Endothelial cell (in vitro differentiated cells): ENCODE data around the gene TPST1. TPM values are rescaled to one million over a fixed set of nuclear protein-coding genes. Genes with fewer than 3 reads are reported as not detected.

Source experiments
- DNase-seq: peaks from one replicate; pipeline ENCODE4 v3.0.0; 2021; ENCODE audit warnings: low spot score
- H3K27ac Mint-ChIP-seq: one replicate; pipeline ENCODE4 v1.8.0; 2021; ENCODE audit warnings: mixed read lengths, inconsistent platforms; ENCODE audit not compliant: unreplicated experiment
- H3K27me3 Mint-ChIP-seq: one replicate; pipeline ENCODE4 v1.8.0; 2021; ENCODE audit warnings: mild to moderate bottlenecking, moderate library complexity, mixed read lengths, inconsistent platforms; ENCODE audit not compliant: unreplicated experiment
- H3K36me3 Mint-ChIP-seq: one replicate; pipeline ENCODE4 v1.8.0; 2021; ENCODE audit warnings: mild to moderate bottlenecking, low read depth, mixed read lengths, inconsistent platforms; ENCODE audit not compliant: unreplicated experiment
- H3K4me1 Mint-ChIP-seq: one replicate; pipeline ENCODE4 v1.8.0; 2021; ENCODE audit warnings: mild to moderate bottlenecking, mixed read lengths, inconsistent platforms; ENCODE audit not compliant: unreplicated experiment
- H3K4me3 Mint-ChIP-seq: one replicate; pipeline ENCODE4 v1.8.0; 2021; ENCODE audit warnings: mild to moderate bottlenecking, mixed read lengths, inconsistent platforms; ENCODE audit not compliant: unreplicated experiment
- H3K9me3 Mint-ChIP-seq: one replicate; pipeline ENCODE4 v1.8.0; 2021; ENCODE audit warnings: mixed read lengths, inconsistent platforms; ENCODE audit not compliant: unreplicated experiment
- CTCF ChIP-seq: fragments of 200-600 bp; sonication (generic); IDR thresholded peaks from one replicate; pipeline ENCODE4 v1.5.0; 2021; ENCODE audit warnings: antibody characterized with exemption; ENCODE audit not compliant: unreplicated experiment
- total RNA-seq: library from RNA; stranded (reverse); fragmentation: NEBNext Ultra II Directional; extraction: Animal tissue kit (Norgen Biotek cat#: 25700); gene quantifications from one replicate; pipeline ENCODE4 v1.2.1, GENCODE V29; 2021; ENCODE audit not compliant: unreplicated experiment

Gene TPST1
- total RNA-seq, 1 donor from 2014 or later = 17.7 TPM

GRCh38 chr7:66310620-66311019, 105.5 kb downstream of the TPST1 start:
- H3K4me3 Mint-ChIP-seq = no peak overlapping the region
- H3K4me1 Mint-ChIP-seq = peaks cover 11% of the 10 kb centered on the region
- H3K36me3 Mint-ChIP-seq = no peaks in the 10 kb centered on the region
- TF ChIP-seq CTCF = no peak
- H3K27ac Mint-ChIP-seq = no peak overlapping the region
- no peak for DNase-seq
- H3K27me3 Mint-ChIP-seq = peaks cover 2% of the 10 kb centered on the region
- no peaks in the 10 kb centered on the region for H3K9me3 Mint-ChIP-seq

GRCh38 chr7:66313886-66314568, 108.9 kb downstream of the TPST1 start:
- Mint-ChIP-seq H3K36me3 (no peaks in the 10 kb centered on the region), H3K9me3 (no peaks in the 10 kb centered on the region), H3K27ac (no peak overlapping the region), H3K4me3 (no peak overlapping the region), H3K27me3 (no peaks in the 10 kb centered on the region), H3K4me1 (peaks cover 11% of the 10 kb centered on the region)
- no peak for TF ChIP-seq CTCF
- DNase-seq = no peak

DNA sequence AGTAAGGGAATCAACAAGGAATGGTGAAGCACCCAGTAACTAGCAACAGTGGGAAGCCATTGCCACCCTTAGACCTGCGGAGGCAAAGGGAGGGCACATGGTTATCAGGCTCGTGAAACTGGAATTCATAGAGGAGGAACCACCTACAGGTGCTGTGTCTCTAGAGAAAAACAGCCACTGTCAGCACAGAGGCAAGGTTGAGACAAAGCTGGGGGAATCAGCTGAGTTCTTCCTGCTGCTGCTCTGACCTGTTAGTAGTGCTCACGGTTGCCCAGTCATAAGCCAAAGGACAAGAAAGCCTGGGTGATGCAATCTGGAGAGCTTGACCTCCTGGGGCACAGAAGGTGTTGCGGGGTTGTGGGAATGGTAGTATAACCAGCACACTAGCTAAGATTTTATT, 110.1 kb downstream of the TPST1 start:
- H3K4me1 Mint-ChIP-seq = peaks cover 1% of the 10 kb centered on the region
- no peaks in the 10 kb centered on the region for H3K27me3 Mint-ChIP-seq
- H3K4me3 Mint-ChIP-seq = no peak overlapping the region
- TF ChIP-seq CTCF = no peak
- H3K36me3 Mint-ChIP-seq = no peaks in the 10 kb centered on the region
- H3K9me3 Mint-ChIP-seq = no peaks in the 10 kb centered on the region
- no peak overlapping the region for H3K27ac Mint-ChIP-seq
- no peak for DNase-seq

- TF ChIP-seq CTCF = no peak
- Mint-ChIP-seq H3K9me3 (no peaks in the 10 kb centered on the region), H3K4me3 (no peak overlapping the region), H3K27me3 (peaks cover 2% of the 10 kb centered on the region), H3K27ac (no peak overlapping the region), H3K36me3 (no peaks in the 10 kb centered on the region), H3K4me1 (no peaks in the 10 kb centered on the region)
- no peak for DNase-seq
Measured at GRCh38 chr7:66319407-66319979, 114.4 kb downstream of the TPST1 start.

DNA sequence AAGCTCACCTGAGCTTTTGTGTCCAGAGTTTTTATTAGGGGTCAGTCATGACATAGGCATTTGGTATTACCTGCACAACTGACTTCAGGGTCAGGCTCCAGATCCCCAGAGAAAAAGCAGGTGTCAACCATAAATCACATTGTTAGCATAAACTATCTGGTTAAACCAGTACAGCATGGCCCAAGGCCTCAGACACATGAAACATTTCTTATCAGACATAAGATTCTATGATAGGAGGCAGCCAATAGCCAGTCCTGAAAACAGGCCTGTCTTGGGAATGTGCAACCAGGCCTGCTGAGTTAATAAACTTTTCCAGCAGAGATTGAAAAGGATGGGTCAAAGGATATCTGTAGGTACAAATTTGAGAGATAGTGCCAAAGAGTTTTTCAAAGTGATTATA, 116.1 kb downstream of the TPST1 start:
- Mint-ChIP-seq H3K27me3 (peaks cover 4% of the 10 kb centered on the region), H3K9me3 (no peaks in the 10 kb centered on the region), H3K4me1 (peaks cover 4% of the 10 kb centered on the region), H3K36me3 (no peaks in the 10 kb centered on the region), H3K27ac (no peak overlapping the region), H3K4me3 (no peak overlapping the region)
- no peak for TF ChIP-seq CTCF
- no peak for DNase-seq
